Measurements from ENCODE around the gene KCNIP2.
"Not testable (repeated sequence)": the region's sequence is repeated elsewhere in the genome, so short reads cannot be mapped to it uniquely, and the experiment has no call there.

The KCNIP2 gene

DNA sequence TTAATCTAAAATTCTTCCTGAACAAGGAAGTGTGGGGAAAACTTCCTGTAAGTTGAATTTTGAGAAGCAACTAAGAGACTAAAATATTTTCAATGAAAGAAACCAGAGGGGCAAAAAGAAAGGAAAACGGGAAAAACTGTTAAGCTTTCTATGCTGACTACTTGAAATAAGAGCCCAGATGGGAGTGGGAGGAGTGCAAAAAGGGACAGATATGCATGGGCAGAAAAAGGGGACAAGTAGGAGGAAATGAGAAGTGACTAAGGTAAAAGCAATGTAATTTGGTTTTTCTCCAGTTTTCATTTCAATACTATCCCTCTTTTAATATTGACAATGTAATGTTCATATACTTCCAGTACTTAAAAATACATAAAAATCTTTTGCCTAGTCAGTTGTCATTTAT, 36.4 kb downstream of the KCNIP2 start:
- H3K4me3 ChIP-seq (replicated peaks; ENCODE audit: low read depth, low read length), result no peak overlapping the region
- TF ChIP-seq, protein P1, sequence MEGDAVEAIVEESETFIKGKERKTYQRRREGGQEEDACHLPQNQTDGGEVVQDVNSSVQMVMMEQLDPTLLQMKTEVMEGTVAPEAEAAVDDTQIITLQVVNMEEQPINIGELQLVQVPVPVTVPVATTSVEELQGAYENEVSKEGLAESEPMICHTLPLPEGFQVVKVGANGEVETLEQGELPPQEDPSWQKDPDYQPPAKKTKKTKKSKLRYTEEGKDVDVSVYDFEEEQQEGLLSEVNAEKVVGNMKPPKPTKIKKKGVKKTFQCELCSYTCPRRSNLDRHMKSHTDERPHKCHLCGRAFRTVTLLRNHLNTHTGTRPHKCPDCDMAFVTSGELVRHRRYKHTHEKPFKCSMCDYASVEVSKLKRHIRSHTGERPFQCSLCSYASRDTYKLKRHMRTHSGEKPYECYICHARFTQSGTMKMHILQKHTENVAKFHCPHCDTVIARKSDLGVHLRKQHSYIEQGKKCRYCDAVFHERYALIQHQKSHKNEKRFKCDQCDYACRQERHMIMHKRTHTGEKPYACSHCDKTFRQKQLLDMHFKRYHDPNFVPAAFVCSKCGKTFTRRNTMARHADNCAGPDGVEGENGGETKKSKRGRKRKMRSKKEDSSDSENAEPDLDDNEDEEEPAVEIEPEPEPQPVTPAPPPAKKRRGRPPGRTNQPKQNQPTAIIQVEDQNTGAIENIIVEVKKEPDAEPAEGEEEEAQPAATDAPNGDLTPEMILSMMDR (IDR thresholded peaks at IDR 0.05; ENCODE audit: low read length, missing control alignments), result no peak

DNA sequence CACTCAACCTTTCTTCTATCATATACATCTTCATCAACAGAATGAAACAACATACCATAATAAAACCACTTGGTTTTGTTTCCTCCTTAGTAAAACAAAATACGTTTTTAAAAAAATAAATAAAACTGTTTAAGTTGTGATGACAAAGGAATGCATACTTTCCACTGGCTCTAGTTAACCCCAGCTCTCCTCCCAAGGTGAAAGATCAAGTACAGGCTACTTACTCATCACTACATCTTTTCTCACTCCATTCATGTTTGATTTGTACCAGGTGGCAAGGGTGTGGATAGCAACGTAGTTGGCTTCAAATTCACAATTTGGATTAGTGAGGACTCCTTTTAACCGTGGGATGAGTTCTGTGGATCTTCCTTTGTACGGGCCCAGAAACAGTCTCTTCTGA, 40.1 kb downstream of the KCNIP2 start:
- no peak for DNase-seq (ENCODE audit: low read depth)
- TF ChIP-seq, protein P1 (IDR thresholded peaks at IDR 0.05; ENCODE audit: low read length, missing control alignments), result no peak
- no peak overlapping the region for H3K4me3 ChIP-seq (replicated peaks; ENCODE audit: low read depth, low read length)

More for the DNA sequence above, 36.4 kb downstream of the KCNIP2 start:
- DNase-seq (ENCODE audit: low read depth), result no peak

DNA sequence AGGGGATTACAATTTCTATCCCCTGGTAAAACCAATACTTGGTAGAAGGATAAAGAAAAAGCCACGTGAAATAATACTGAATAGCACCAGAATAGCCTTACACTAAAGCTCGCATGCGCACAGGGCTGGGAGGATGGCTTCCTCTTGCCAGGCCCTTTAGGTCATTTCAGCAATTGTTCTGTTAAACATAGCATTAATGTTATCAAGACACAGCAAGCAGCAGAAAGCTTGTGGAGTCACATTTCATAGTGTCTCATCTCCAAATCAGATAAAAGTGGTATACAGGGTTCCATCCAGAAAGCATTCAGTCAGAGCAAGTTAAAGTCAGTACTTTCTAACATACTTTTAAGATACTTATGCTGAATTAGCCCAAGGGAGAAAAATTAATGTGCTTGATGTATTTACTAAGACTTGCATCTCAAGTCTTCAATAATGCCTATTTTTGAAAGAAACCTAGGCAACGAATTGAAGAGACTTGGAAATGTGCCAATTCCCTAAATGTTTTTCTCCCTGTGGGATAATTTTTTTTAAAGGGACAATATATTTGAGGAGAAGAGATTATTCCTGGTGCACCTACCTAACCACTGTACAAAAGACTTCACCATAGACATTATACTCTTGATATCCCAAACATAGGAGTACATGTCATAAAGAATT, 46.1 kb downstream of the KCNIP2 start:
- DNase-seq (ENCODE audit: low read depth), result no peak
- TF ChIP-seq, protein P1 (IDR thresholded peaks at IDR 0.05; ENCODE audit: low read length, missing control alignments), result no peak
- H3K4me3 ChIP-seq (replicated peaks; ENCODE audit: low read depth, low read length), result no peak overlapping the region

DNA sequence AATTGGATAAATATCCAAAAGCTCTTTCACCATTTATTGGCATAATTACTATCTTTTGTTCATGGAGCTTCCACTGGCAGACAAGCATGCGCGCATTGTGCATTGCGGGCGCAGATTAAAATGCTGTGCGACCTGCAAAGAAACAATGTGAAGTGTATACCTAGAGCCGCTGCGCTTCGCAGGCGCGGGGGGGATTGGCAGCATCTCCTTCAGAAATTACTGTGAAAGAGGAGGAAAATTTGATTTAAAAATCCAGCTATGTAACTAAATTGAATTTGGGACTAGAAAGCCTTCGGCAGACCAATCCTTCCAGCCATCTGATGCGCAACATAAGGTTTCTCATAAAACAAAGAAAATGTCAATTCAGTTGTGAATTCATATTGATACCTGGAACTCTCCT, 50.1 kb downstream of the KCNIP2 start:
- no peak for DNase-seq (ENCODE audit: low read depth)
- TF ChIP-seq, protein P1 (IDR thresholded peaks at IDR 0.05; ENCODE audit: low read length, missing control alignments), result no peak
- no peak overlapping the region for H3K4me3 ChIP-seq (replicated peaks; ENCODE audit: low read depth, low read length)

DNA sequence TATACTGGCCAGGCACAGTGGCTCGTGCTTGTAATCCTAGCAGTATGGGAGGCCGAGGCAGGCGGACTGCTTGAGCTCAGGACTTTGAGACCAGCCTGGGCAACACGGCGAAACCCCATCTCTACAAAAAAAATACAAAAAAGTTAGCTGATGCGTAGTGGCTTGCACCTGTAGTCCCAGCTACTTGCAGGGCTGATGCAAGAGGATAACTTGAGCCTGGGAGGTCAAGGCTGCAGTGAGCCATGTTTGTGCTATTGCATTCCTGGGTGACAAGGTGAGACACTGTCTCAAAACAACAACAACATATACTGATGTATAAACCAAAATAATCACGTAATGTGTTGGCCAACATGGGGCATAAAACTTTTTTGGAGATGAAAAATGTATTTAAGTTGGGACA, 53.9 kb downstream of the KCNIP2 start:
- H3K4me3 ChIP-seq (replicated peaks; ENCODE audit: low read depth, low read length), result no peak overlapping the region
- TF ChIP-seq, protein P1 (IDR thresholded peaks at IDR 0.05; ENCODE audit: low read length, missing control alignments), result no peak
- no peak for DNase-seq (ENCODE audit: low read depth)

DNA sequence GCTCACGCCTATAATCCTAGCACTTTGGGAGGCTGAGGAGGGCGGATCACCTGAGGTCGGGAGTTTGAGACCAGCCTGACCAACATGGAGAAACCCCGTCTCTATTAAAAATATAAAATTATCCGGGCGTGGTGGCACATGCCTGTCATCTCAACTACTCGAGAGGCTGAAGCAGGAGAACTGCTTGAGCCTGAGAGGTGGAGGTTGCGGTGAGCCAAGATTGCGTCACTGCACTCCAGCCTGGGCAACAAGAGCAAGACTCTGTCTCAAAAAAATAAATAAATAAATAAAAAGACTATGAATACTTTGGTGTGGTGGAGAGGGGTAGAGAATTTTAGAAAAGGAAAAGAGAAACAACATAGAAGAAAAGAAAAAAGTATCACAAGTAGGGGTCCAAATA, 54.4 kb downstream of the KCNIP2 start:
- not testable (repeated sequence) for DNase-seq (ENCODE audit: low read depth); H3K4me3 ChIP-seq (replicated peaks; ENCODE audit: low read depth, low read length)

DNA sequence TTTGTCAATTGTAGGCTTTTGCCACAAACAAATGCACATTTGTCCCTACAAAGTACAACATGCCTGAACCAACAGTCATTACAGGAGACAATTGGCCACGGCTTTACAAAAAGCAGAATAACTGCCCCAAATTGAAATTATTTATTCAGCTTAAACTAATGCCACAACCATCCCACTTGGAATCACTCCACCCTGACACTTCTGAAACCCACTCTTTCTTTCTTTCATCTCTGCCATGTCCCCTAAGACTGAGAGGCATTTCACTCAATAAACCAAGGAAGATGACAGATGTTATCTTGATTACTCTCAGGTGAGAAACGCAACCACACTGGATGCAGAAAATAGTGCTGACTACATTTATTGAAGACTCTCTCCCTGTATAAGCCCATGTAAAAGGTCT, 57.8 kb downstream of the KCNIP2 start:
- no peak overlapping the region for H3K4me3 ChIP-seq (replicated peaks; ENCODE audit: low read depth, low read length)
- TF ChIP-seq, protein P1 (IDR thresholded peaks at IDR 0.05; ENCODE audit: low read length, missing control alignments), result no peak
- no peak for DNase-seq (ENCODE audit: low read depth)

Measured in fibroblast of pulmonary artery (primary cell).